ENCODE results near the gene EXOSC7. TPM values are rescaled to one million over a fixed set of nuclear protein-coding genes. Genes with fewer than 3 reads are reported as not detected.

EXOSC7 gene
- total RNA-seq, 1 experiment from 2014 or later: 88.7 TPM

- H3K23ac ChIP-seq (ENCODE audit: insufficient read length, low read depth, low read length): no peak overlapping the region
- H4K5ac ChIP-seq (ENCODE audit: insufficient read length, low read depth, low read length): no peak overlapping the region
- no peaks in the 10 kb centered on the region for H3K9me3 ChIP-seq (ENCODE audit: control insufficient read depth, low read depth, low read length)
- Mint-ChIP-seq H3K27me3 (ENCODE audit: low read depth) (peaks cover 99% of the 10 kb centered on the region), H3K36me3 (ENCODE audit: insufficient read depth in 1 of 3, low read depth in 3 of 3) (no peaks in the 10 kb centered on the region), H3K4me1 (peaks cover 24 to 27% of the 10 kb centered on the region in 2 experiments), H3K27ac (no peak overlapping the region), H3K9me3 (peaks cover 0 to 3% of the 10 kb centered on the region in 2 experiments; a peak in 1 of 5 replicates), H3K4me3 (no peak overlapping the region)
- no peak overlapping the region for H3K4ac ChIP-seq (ENCODE audit: low read depth, low read length)
- H2AK5ac ChIP-seq (ENCODE audit: insufficient read length, low read length): no peak overlapping the region
- H3K4me2 ChIP-seq (ENCODE audit: insufficient read depth, insufficient read length, low read length): no peak overlapping the region
- no peak overlapping the region for H3K56ac ChIP-seq (ENCODE audit: insufficient read length, low read depth, low read length)
- peaks cover 27% of the 10 kb centered on the region; the same call in 1 of the 2 replicates for H3K27me3 ChIP-seq (ENCODE audit: insufficient read depth, low read length)
- H2BK20ac ChIP-seq (ENCODE audit: low read depth, low read length, poor library complexity, severe bottlenecking): no peak overlapping the region
- no peak overlapping the region for H2BK120ac ChIP-seq (ENCODE audit: low read depth, low read length, poor library complexity, severe bottlenecking)
- no peak overlapping the region for H4K8ac ChIP-seq (replicated peaks; ENCODE audit: insufficient read length, low read depth, low read length)
- no peak overlapping the region for H3T11ph ChIP-seq (ENCODE audit: low read length)
- H3K79me2 ChIP-seq (ENCODE audit: insufficient read depth, low read length): no peaks in the 10 kb centered on the region
- no peaks in the 10 kb centered on the region for H4K20me1 ChIP-seq (ENCODE audit: control insufficient read depth, insufficient read depth, insufficient read length)
- H3K27ac ChIP-seq (ENCODE audit: insufficient read length, low read depth, low read length): no peak overlapping the region
- no peak overlapping the region for H2BK12ac ChIP-seq (ENCODE audit: insufficient read length, low read depth, low read length)
- no CpG with 5 or more reads among the region's 3 CpGs for WGBS (ENCODE audit: extremely low coverage, insufficient read length, low lambda C conversion rate)
- no peak overlapping the region for H2BK15ac ChIP-seq (ENCODE audit: low read depth, low read length)
- no peak overlapping the region for H3K9ac ChIP-seq (ENCODE audit: extremely low read depth, insufficient read length, low read length)
- no peak overlapping the region for H4K91ac ChIP-seq (ENCODE audit: insufficient read length, low read depth, low read length)
- DNase-seq: no peak
- H3K14ac ChIP-seq (ENCODE audit: insufficient read depth, low read length): no peak overlapping the region
- H3K4me1 ChIP-seq (ENCODE audit: insufficient read depth, low read length): peaks cover 2% of the 10 kb centered on the region; the same call in 1 of the 2 replicates
- H2AFZ ChIP-seq (ENCODE audit: low read length): no peak overlapping the region
- H3K79me1 ChIP-seq (ENCODE audit: insufficient read depth, low read depth, low read length, poor library complexity, severe bottlenecking): no peaks in the 10 kb centered on the region
- TF ChIP-seq CTCF (conservative IDR thresholded peaks at IDR 0.05): no peak
- no peak overlapping the region for H2BK5ac ChIP-seq (ENCODE audit: insufficient read length, low read length)
- H3K23me2 ChIP-seq (ENCODE audit: insufficient read length, low read depth, low read length, poor library complexity, severe bottlenecking): no peaks in the 10 kb centered on the region
- H3K18ac ChIP-seq (ENCODE audit: insufficient read length, low read depth, low read length): no peak overlapping the region
Observed at GRCh38 chr3:45057557-45057956, 81.5 kb downstream of the EXOSC7 start.
